Forelimb muscle (tissue), 1 donor: ENCODE data around the gene TNF. TPM values are rescaled to one million over a fixed set of nuclear protein-coding genes. Genes with fewer than 3 reads are reported as not detected.
"Not testable (repeated sequence)": the region's sequence is repeated elsewhere in the genome, so short reads cannot be mapped to it uniquely, and the experiment has no call there.

Source experiments
- DNase-seq: peaks from one replicate; pipeline ENCODE4 v3.0.0-alpha.2; 2013; ENCODE audit warnings: low read depth
- polyA plus RNA-seq: library from polyadenylated mRNA; unstranded; fragments of 120-200 nt; gene quantifications from one replicate; pipeline ENCODE4 v1.2.1, GENCODE V29; 2013; ENCODE audit not compliant: insufficient read length

The TNF gene
- polyA plus RNA-seq, 1 donor, result not detected

- DNase-seq, result no peak
Measured at GRCh38 chr6:31587791-31588777, 12.7 kb downstream of the TNF start.

- DNase-seq, result no peak
Measured at GRCh38 chr6:31588871-31589650, 13.7 kb downstream of the TNF start.

DNA sequence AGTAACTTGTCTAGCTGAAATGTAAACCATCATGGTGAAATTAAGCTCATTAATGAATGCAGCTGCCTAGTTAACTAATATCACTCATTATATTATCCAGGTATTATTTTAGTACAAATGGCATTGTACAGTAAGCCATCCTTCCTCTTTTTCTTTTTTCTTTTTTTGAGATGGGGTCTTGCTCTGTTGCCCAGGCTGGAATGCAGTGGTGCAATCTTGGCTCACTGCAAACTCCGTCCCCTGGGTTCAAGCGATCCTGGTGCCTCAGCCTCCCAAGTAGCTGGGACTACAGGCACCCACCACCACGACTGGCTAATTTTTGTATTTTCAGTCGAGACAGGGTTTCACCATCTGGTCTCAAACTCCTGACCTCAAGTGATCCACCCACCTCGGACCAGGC, 15.3 kb downstream of the TNF start:
- DNase-seq, result not testable (repeated sequence)

GRCh38 chr6:31592396-31592771, 17.0 kb downstream of the TNF start:
- no peak for DNase-seq

DNA sequence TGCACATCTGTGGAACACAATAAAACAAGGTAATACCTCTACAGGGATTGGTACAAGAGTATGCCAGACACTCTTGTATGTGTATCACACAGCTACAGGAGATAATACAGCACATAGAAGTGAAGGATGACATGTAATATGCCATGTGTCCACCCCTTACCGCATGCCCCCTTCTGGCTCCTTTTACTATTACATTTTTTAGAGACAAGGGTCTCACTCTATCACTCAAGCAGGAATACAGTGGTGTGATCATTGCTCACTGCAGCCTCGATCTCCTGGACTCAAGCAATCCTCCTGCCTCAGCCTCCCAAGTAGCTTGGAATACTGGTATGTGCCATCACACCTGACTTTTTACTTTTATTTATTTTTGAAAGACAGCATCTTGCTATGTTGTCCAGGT, 21.6 kb downstream of the TNF start:
- no peak for DNase-seq

DNA sequence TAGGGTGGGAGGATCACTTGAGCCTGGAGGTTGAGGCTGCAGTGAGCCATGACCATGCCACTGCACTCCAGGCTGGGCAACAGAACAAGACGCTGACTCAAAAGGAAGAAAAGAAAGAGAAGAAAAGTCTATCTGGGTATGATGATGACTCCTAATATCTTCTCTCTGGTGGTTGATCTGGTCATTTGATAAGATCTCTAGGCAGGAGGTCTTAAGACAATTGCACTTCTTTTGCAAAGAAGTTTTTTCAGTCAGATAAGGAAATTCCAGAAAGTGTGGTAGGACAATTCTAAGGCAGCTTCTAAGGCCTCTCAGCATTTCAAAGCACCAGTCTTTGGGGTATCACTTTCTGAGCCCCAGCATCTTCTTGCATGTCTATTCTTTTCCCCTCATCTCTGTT, 32.0 kb downstream of the TNF start:
- DNase-seq, result no peak

GRCh38 chr6:31609519-31610406, 34.4 kb downstream of the TNF start:
- no peak for DNase-seq

- DNase-seq, result no peak
Measured at GRCh38 chr6:31610968-31611367, 35.6 kb downstream of the TNF start.

- DNase-seq, result no peak
Measured at GRCh38 chr6:31614075-31614619, 38.8 kb downstream of the TNF start.

DNA sequence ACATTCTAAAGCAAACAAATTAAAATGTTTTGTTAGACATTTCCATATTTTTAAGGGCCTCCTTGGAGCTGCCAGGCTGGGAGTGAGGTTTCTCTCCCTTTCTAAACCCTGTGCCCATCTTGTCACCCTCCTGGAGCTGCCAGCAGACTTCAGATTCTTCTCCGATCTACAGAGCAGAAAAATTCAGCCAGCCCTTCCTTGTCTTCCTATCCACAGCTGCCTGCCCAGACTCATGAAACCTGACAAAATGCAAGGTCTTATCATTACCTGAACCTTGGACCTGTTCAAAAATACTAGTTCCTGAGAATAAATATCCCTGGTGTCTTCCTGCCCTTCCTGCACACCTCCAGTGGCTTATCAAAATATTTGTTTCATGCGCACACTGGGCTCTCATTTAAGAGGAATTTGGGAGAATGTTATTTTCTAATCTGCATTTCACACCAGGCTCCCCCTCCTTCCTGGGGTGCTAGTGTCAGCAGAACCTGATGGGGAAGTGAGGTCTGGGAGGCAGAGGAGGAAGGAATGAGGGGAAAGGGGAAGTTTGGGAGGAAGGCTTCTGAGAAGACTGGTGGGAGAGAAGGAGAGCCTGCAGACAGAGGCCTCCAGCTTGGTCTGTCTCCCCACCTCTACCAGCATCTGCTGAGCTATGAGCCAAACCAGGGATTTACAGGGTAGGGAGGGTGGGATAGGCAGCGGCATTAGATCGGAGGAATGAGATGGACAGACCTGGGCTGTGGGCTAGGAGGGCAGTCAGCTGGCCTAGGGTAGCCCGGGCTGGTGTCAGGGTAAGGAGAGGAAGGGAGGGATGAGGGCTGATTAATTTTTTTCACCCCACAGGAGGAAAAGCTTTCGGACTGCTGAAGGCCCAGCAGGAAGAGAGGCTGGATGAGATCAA, 39.6 kb downstream of the TNF start, which contains the start of gene AIF1:
Gene AIF1 (plus strand): TSS at position 551 of the 895 bp plus-strand sequence. CDS start 96 bp downstream, at position 647.
- no peak for DNase-seq

- DNase-seq, result no peak
Measured at GRCh38 chr6:31615748-31616147, 40.4 kb downstream of the TNF start.

DNA sequence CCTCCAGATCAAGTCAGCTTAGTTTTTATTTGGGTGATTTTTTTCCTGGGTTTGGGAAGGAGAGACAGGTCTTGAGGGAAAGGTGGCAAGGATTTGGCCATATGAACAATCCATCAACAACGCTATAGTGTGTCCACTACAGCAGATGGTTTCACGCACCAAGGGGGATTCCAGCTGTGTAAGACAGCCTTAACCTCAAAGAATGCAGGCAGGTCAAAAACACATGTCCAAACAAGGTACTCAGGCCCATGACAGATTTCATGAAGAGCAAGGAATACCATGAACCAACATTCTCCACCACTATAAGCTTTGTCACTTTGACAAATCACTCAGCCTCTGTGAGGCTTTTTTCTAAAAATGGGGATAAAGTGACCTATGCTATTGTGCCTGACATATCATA, 41.6 kb downstream of the TNF start:
- no peak for DNase-seq

GRCh38 chr6:31619805-31620585, 44.6 kb downstream of the TNF start:
- DNase-seq, result peak; percentile 96

- no peak for DNase-seq
Measured at GRCh38 chr6:31620586-31621319, 45.4 kb downstream of the TNF start, which contains the start of gene PRRC2A. TSS of gene PRRC2A (plus strand) at chr6:31620715. CDS start at chr6:31622790, 2,075 bp downstream.

DNA sequence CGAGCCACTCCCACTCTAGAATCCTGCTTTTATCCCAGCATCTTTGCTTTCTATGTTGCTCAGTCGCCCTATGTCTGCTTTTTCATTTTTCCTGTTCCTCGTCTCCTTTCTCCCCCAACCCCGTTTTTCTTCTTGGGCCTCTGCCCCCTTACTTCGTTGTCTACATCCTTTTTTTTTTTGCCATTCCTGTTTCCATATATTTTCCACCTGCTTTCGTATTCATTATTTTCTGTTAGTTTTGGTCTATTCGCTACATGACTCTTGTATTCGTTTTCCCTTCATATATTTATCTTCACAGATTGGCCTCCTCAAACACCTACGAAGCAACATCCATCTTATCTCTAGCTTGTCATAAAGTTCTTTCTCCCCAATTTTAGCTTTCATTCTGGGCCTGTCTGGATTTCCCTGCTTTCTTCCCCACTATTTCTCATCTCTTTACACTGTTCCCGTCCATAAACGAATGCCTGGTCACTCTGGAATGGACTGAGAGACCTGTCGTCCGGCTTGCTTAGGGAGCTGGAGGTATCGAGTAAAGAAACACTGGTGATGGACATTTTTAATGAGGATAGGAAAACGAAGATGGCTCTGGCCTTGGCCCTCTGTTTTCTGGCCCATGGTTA, 46.1 kb downstream of the TNF start:
- no peak for DNase-seq

DNA sequence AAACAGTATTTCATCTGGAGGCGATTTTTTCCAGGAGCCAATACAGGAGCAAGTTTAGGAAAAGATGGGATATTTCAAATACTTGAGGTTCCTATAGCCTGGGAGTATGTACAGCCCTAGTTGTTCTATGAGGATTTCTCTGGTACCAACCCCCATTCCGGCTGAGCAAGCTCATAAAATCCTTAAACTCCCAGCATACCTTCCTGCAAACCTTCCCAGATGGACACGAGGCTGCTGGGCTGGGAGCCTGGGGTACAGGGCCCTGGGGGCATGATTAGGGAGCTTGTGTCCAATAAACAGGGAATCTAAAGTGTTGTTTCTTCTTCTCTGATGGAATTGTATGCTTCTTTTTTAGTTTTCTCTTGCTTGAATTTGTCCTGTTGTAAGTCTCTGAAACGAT, 46.6 kb downstream of the TNF start:
- no peak for DNase-seq

- DNase-seq, result no peak
Measured at GRCh38 chr6:31622684-31623091, 47.3 kb downstream of the TNF start.

- no peak for DNase-seq
Measured at GRCh38 chr6:31624070-31624469, 48.7 kb downstream of the TNF start.
